Measurements from ENCODE around the gene D2HGDH.
"Not testable (repeated sequence)": the region's sequence is repeated elsewhere in the genome, so short reads cannot be mapped to it uniquely, and the experiment has no call there.

The D2HGDH gene

DNA sequence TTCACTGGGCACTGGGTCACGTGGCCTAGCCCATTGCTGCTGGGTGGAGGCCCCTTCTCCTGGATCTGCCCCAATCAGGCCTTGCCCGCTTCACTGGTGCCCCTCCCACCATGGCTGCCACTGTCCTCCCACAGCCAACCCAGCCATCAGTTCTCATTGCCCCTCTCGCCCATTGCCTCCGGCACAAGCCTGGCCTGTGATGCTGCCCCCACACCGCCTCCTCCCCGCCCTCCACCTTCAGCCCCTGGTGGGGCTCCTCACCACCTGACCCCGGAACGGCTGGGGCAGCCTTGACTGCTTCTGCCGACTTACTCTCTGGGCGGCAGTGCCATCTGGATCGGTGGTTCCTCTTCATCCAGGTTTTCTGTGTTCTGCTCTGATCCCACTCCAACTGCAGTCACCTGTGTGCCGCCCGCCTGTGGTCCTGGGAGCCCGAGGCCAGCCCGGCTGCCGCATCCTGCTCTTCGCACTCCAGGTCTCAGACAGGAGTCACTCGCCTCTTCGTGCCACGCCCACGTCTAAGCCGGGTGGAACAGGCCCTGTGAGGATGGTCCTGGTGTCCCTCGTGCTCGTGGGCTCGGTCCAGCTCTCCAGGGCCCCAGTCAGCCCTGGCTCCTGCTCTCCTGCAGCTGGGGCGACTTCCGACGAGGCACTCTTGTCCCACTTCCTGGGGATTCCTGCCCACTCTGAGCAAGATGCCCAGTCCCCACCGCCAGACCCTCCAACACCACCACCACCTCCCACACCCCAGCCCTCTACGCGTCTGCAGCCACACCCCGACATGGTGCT is 14.2 kb downstream of the D2HGDH start:
- no peak for DNase-seq (ENCODE audit: low spot score)

DNA sequence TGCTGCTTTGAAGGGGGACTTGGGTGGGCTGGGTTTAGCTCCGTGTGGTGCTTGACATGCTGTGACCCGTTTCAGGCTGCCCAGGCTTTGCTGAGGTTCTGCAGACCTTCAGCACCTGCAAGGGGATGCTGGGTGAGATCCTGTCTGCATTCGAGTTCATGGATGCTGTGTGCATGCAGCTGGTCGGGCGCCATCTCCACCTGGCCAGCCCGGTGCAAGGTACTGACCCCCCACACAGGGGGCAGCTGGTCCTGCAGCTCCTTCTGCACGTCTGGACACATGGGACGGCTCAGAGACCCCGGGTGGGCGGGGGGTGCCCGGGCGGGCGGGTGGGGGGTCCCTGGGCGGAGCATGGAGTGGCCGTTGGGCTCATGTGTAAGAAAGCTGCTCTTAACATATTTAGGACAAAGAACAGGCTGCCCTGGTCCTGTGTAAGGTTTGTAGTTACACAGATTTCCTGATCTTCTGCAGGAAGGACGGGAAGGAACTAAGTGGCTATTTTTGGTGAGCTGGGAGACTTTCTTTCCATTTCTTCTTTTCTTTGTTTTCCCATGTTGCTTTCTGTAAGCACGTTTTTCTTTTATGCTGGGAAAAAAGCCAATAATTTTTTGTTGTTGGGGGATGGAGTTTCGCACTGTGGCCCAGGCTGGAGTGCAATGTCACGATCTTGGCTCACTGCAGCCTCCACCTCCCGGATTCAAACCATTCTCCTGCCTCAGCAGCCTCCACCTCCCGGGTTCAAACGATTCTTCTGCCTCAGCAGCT is 15.8 kb downstream of the D2HGDH start:
- no peak for DNase-seq (ENCODE audit: low spot score)

DNA sequence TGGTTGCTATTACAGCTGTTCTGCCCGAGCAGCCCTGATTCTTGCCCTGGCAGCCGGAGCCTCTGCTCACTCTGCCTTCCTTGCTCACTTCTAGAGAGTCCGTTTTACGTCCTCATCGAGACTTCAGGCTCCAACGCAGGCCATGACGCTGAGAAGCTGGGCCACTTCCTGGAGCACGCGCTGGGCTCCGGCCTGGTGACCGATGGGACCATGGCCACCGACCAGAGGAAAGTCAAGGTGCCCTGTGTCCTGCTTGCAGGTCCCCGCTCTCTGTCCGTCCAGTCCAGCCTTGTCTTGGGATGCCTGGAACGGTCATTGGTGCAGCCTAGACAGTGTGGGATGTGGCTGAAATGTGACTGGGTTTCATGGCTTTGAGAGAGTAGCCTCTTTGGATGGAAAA is 16.7 kb downstream of the D2HGDH start:
- no peak for DNase-seq (ENCODE audit: low spot score)

DNA sequence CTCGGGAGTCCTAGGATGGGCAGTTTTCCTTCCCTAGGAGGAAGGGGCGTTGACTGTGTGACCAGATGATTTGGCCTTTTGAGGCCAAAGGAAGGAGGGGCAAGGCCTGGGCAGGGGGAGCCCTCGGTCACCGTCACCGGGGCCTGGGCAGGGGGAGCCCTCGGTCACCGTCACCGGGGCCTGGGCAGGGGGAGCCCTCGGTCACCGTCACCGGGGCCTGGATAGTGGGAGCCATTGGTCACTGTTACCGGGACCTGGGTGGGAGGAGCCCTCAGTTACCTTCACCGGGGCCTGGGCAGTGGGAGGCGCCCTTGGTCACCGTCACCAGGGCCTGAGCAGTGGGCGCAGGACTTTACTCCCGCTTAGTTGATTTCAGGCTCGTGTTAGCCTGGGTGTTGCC is 17.3 kb downstream of the D2HGDH start:
- no peak for DNase-seq (ENCODE audit: low spot score)

DNA sequence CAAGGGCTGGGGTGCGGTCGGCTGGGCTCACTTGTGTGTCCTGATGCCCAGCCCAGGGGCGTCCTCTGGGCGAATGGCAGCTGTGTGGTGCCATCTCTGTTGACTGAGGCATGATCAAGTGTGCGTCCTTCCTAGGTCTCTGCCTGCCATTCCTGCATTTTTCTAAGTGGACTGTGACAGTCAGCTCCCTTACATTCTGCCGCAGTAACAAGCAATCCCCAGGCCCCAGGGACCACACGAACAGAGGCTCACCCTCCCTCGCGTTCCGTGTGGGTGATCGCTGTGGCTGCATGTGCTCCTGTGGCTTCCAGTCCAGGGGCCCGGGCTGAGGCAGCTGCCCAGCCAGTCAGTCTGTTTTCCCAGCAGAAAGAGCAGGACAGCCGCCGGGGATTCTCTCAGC is 17.8 kb downstream of the D2HGDH start:
- no peak for DNase-seq (ENCODE audit: low spot score)

DNA sequence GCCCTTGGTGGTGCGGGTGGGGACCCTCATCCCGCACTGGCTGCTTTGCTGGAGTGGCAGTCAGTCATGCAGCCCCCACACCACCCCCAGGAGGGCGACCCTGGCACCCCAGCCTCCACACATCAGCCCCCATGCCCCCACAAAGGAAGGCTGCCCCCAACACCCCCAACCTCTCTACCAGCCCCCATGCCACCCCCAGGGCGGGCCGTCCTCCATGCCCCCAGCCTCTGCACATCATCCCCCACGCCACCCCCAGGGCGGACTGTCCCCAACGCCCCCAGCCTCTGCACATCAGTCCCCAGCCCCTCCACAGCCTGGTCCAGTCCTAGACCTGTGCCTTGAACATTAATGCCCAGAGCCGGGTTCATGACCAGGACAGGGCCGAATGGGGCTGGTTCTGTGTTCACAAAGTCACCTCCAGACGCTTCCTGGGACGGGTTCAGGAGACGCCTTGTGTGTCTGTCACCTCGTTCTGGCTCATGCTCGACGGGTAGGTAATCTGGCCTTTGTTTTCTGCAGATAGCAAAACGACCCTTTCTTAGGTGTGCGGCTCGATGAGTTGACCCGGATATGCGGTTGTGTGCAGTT is 18.4 kb downstream of the D2HGDH start:
- no peak for DNase-seq (ENCODE audit: low spot score)

DNA sequence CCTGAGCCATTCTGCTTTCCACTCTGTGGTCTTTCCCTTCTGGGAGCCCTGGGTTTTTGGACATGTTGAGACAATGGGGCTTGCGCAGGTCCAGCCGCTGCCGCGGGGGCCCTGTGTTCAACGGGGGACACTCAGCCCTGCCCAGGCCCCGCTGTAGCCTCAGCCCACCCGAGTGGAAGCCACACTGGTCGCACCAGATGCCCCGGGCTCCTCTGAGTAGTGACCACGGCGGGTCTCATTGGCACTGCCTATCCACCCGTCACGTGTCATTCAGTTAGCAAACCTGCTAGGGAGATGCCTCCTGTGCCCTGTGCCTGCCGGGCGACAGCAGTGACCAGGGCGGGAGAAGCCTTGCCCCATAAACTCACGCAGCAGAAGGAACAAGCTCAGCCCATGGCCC is 19.1 kb downstream of the D2HGDH start:
- no peak for DNase-seq (ENCODE audit: low spot score)

DNA sequence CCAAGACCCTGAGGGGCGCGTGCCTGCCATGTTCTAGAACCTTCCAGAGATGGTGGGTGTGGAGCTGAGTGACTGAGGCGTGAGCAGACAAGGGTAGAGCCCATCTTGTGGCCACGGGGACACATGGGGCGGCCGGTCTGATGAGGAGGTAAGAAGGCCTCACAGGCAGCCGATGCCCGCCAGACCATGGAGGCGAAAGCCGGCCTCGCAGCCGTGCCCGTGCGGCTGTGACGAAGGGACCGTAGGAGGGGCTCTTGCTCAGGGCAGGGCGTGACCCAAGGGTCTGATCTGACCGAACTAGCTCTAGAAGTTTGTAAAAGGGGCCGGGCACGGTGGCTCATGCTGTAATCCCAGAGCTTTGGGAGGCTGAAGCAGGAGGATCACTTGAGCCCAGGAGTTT is 19.6 kb downstream of the D2HGDH start:
- no peak for DNase-seq (ENCODE audit: low spot score)

DNA sequence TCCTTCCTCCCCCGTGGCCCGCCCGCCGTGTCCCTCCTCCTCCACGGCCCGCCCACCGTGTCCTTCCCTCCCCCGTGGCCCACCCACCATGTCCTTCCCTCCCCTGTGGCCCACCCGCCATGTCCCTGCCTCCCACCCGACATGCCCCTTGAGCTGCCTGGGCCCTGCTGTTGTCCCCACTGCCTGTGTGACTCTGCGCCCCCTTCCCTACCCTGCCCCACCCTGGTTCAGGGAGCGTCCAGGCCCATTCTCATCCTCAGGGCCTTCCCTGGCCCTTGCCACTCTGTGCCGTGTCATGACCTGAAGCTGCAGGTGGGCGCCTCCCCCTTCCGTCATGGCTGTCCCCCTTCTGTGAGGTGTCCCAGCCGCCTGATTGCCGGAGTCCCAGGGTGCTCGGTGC is 20.7 kb downstream of the D2HGDH start:
- DNase-seq (ENCODE audit: low spot score) = no peak

DNA sequence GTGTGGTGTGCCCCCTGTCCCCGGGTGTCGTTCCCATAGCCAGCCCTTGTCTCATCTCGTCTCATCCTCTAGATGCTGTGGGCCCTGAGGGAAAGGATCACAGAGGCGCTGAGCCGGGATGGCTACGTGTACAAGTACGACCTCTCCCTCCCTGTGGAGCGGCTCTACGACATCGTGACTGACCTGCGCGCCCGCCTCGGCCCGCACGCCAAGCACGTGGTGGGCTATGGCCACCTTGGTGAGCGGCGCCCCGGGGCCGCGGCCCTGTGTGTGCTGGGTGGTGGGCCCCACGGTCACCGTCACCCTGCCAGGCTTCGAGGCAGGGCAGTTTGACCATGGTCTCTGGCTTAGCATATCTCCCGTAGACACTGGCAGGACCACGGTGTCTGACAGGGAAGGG is 21.3 kb downstream of the D2HGDH start:
- no peak for DNase-seq (ENCODE audit: low spot score)

DNA sequence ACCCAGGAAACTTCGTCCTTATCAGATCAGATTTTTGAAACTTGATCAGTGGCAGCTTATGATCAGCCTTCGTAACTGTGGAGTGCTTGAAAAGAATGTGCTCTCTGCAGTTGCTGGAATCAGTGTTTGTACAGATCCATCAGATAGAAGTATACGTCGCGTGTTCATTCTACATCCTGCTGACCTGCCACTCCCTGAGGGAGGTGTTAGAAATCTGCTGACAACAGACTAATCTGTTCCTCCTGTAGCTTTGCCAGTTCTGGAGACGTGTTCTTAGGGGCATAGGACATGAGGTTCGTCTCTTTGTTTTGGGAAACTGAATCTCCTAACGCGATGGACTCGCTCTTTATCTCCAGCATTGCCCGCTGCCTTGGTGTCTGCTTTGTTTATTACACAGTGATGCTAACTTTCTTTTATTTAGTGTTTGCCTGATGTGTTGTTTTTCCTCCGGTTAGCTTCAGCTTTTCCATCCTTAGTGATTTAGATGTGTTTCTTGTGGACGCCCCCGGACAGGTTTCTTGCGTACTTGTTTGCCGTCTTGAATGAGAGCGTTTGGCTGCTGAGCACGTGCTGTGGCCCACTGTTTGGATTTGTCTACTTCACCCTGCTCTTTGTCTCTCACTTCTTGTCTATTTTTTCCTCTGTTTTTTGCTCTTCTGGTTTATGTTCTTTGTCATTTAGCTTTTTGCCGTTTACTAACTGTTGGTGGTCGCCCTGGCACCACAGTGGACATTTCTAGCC is 24.8 kb downstream of the D2HGDH start:
- DNase-seq (ENCODE audit: low spot score) = no peak

DNA sequence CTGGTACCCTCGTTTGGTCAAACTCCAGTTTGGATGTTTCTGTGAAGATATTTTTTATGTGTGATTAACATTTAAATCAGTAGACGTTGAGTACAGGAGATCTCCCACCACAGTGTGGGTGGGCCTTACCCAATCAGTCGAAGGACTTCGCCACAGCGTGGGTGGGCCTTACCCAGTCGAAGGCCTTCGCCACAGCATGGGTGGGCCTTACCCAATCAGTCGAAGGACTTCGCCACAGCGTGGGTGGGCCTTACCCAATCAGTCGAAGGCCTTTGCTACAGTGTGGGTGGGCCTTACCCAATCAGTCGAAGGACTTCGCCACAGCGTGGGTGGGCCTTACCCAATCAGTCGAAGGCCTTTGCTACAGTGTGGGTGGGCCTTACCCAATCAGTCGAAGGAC is 25.5 kb downstream of the D2HGDH start:
- not testable (repeated sequence) for DNase-seq (ENCODE audit: low spot score)

DNA sequence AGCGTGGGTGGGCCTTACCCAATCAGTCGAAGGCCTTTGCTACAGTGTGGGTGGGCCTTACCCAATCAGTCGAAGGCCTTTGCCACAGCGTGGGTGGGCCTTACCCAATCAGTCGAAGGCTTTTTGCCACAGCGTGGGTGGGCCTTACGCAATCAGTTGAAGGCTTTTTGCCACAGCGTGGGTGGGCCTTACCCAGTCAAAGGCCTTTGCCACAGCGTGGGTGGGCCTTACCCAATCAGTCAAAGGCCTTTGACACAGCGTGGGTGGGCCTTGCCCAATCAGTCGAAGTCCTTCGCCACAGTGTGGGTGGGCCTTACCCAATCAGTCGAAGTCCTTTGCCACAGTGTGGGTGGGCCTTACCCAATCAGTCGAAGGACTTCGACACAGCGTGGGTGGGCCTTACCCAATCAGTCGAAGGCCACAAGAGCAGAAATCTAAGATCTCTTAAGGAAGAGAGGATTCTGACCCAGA is 25.9 kb downstream of the D2HGDH start:
- DNase-seq (ENCODE audit: low spot score) = no peak

DNA sequence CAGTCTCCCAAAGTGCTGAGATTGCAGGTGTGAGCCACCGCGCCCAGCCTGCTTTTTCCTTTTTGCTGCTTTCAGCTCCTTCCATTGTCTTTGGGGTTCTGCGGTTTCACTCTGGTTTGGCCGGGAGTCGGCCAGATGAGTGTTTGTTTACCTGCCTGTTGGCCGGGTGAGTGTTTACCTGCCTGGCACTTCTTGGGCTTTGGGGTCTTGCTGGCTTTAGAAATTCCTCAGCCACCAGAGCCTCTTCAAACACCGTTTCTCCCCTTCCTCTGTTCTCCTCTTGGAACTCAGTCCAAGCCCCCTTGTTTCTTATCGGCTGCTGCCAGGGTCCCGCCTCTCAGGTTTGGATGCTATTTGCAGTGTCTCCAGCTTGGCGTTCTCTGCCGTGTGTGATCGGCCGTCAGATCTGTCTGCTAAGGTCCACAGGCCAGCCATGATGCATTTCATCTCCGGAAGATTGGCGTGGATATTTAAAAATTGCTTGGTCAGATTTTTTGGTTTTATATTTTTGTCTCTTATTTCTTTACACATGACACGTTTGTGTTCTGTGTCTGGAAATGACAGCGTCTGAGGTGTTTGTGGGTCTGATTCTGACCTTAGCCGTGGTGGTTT is 28.0 kb downstream of the D2HGDH start:
- DNase-seq (ENCODE audit: low spot score) = no peak

DNA sequence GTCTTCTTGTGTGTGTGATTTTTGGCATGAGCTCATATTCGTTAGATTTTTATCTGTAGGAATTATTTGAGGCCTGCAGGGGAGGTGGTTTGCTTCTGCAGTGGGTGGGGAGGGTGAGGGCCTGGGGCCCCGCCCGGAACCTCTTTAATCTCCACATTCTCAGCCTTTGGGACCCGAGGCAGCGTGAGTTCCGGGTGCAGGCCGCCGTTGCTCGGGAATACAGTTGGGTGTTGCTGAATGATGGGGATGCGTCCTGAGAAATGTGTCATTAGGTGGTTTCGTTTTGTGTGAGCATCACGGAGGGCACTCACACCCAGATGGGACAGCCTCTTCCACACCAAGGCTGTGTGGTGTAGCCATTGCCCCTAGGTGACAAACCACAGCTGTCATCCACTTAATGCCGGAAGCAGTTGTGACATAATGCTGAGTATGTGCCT is 28.5 kb downstream of the D2HGDH start:
- DNase-seq (ENCODE audit: low spot score) = peak; percentile 4

DNA sequence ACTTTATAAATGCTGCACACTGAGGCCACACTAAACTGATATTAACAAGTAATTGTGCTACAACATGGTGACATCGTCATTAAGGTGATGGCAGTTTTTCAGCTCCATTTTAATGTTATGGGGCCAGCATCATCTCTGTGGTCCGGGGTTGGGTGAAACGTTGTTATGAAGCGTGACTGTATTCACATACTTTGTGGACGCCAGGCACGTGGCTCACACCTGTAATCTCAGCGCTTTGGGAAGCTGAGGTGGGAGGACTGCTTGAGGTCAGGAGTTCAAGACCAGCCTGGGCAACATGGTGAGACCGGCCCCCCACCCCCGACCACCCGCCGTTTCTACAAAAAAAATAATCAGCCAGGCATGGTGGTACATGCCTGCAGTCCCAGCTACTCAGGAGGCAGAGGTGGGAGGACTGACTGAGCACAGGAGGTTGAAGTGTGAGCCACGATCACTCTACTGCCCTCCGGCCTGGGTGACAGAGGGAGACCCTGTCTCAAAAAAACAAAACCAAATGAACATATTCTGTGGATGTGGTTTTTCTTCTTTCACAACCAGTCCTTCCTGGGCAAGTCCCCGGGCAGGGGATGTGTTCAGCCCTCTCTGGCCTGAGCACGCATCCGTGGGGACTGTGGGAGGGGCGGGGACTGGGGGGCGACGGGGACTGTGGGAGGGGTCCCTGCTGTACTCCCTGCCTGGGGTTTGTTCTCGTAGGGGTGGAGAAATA is 29.3 kb downstream of the D2HGDH start:
- DNase-seq (ENCODE audit: low spot score) = no peak

DNA sequence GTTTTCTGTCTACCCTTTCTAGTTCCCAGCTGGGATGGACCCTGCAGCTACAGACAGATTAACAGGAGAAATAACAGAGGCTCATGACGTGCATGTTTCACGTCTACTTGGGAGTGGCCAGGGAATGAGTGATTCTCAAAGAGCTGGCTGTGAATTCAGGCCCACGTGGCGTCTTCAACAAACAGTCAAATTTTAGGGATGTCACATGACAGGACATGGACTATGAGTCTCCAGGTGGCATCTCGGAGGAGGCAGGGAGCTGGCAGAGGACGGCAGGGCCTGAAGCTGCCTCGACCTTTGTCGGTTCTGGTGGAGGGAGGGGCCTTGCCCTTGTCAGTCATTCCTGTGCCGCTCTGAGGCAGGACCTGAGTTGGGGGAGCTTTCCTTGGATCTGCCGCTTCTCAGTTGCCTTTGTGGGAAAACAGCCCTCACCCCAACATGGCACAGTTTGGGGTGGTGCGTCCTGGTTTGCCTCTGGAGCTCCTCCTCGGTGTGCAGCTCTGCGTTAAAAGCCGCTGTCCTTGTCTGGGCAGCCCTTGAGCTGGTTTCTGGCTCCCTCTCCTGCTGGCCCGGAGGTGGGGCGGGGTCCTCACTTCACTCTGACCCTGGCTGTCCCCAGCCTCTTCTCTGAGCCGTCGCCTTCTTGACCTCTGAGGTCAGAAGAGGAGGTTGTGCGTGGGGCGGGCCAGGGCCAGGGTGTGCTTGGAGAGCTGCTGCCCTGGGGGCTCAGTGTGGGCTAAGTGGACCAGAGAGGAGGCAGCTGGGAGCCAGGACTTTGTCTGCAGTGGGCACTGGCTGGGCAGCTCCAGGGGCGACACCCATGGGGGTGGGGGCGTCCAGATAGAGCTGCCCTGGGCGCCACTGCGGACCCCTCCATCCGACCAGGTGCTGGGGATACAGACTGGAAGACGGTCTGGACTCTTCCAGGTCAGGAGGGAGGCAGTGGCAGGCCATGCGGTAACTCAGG is 30.1 kb downstream of the D2HGDH start:
- peak; percentile 17 for DNase-seq (ENCODE audit: low spot score)

DNA sequence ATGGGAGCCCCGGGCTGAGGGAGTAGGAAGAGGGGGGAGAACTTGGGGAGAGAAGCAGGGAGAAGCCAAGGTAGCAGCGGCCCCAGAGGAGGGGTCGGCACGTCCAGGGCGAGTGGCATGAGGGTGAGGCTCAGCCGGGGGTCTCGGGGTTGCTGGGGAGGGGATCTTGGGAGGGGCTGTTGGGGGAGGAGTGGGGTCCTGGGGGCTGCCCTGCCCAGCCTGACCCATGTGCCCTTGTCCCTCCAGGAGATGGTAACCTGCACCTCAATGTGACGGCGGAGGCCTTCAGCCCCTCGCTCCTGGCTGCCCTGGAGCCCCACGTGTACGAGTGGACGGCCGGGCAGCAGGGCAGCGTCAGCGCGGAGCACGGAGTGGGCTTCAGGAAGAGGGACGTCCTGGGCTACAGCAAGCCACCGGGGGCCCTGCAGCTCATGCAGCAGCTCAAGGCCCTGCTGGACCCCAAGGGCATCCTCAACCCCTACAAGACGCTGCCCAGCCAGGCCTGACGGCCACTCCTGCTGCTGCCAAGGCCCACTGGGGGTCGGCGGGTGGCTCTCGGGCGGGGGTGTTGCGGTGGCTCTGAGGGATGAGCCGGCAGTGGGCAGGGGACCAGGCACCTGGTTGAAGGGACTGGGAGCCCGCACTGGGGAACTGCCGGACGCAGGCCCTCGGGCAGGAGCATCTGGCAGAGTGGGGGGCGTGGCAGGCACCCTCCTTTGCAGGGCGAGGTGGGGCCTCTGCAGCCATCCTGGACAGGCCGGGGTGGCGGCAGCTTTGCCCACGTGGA is 33.2 kb downstream of the D2HGDH start:
- peak; percentile 7 for DNase-seq (ENCODE audit: low spot score)

DNA sequence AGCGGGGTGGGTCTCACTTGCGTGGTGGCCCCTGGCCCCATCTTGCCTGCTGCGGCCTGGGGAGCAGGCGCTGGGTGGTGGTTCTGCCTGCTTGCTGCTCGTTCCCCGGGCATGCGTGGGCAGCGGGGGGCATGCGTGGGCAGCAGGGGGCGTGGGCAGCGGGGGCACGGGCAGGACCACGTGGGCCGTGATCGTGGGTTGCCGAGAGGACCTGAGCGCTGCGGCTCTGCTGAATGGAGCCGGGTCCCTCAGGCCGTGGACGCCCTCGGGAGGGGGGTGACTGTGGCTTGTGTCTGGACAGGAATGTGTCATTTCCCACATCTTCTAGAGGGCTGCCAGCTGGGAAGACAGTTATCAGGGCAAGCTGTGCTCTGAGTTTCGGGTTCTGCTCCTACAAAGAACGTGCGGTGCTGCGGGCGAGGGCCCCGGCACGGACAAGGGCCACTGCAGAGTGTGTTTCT is 33.9 kb downstream of the D2HGDH start:
- DNase-seq (ENCODE audit: low spot score) = no peak

Measured in HuH-7.5 (cell line).